OCI-LY7 (cell line): ENCODE data around the gene SREBF1.

Experiments
- EZH2phosphoT487 ChIP-seq: fragments of 200-600 bp; sonication (generic); IDR thresholded peaks from 2 replicates; pipeline ENCODE4 v1.6.1; 2018; ENCODE audit warnings: low read depth, borderline replicate concordance, mild to moderate bottlenecking, mixed run types, antibody characterized with exemption, low read length, moderate library complexity, mixed read lengths
- TF ChIP-seq, protein P1 (sequence below): fragments of 200-600 bp; sonication (generic); conservative IDR thresholded peaks from 2 replicates; pipeline ENCODE4 v1.5.1; 2014; ENCODE audit warnings: mild to moderate bottlenecking, antibody characterized with exemption, low read length, moderate library complexity, mixed read lengths

DNA sequence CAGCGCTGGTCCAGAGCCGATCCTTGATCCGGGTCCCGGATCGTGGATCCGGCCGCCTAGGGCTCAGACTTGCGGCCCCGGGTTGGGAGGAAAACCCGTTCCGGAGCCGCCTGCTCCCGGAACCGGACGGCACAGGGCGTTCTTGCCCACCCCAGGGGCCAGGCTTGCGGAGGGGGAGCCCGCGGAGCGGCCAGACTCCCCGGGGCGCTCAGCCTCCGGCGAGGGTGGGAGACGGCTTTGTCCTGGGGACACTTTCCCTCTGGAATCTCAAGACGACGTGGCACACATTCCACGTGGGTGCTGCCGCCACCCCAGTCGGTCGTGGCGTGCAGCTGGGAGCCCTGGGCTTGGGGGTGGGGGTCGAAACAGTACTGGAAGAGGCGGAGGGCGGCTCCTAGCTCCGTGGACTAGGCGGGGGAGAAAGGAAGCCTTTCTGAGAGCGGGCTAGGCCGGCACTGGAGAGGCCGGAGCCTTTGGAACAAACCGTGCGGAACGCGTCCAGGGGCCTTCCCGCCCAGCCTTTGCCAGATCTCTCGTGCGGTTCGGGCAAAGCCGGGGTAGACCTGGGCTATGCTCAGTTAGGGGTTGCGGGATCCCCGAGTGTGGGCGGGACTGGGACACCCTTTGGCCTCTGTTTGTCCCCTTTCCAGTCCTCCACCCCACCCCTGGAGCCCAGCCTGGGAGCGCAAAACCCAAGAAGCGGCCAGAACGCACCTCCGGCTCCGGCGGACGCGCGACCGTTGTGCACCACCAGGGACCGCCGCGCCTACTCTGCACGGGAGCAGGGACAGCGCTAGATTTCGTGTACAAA lies 26.5 kb downstream of the SREBF1 start:
- TF ChIP-seq EZH2phosphoT487: no peak
- TF ChIP-seq, protein P1, sequence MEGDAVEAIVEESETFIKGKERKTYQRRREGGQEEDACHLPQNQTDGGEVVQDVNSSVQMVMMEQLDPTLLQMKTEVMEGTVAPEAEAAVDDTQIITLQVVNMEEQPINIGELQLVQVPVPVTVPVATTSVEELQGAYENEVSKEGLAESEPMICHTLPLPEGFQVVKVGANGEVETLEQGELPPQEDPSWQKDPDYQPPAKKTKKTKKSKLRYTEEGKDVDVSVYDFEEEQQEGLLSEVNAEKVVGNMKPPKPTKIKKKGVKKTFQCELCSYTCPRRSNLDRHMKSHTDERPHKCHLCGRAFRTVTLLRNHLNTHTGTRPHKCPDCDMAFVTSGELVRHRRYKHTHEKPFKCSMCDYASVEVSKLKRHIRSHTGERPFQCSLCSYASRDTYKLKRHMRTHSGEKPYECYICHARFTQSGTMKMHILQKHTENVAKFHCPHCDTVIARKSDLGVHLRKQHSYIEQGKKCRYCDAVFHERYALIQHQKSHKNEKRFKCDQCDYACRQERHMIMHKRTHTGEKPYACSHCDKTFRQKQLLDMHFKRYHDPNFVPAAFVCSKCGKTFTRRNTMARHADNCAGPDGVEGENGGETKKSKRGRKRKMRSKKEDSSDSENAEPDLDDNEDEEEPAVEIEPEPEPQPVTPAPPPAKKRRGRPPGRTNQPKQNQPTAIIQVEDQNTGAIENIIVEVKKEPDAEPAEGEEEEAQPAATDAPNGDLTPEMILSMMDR: no peak
